ENCODE data around the gene RPS17.
"Not testable (repeated sequence)": the region's sequence is repeated elsewhere in the genome, so short reads cannot be mapped to it uniquely, and the experiment has no call there.

Gene RPS17

DNA sequence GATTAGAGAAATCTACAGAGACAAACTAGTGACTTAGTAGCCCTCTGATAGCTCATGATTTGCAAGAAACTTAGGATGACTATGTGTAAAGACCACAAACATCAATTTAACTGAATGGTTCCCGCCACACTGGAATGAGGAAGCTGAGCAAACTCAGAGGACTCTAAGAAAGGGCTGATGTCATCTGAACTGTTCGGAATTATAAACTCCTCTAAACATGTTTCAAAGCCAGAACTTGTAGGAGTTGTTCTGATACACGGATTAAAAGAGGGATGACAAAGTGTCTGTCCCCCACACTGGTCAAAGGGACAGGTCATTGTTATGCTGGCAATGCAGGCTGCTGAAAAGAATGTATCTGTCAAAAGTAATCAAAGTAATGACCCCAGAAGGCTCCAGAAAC, 34.4 kb downstream of the RPS17 start:
- DNase-seq, result not testable (repeated sequence)

- DNase-seq, result not testable (repeated sequence)
These were observed 36.2 kb downstream of the RPS17 start for GRCh38 chr15:82504074-82504473.

DNA sequence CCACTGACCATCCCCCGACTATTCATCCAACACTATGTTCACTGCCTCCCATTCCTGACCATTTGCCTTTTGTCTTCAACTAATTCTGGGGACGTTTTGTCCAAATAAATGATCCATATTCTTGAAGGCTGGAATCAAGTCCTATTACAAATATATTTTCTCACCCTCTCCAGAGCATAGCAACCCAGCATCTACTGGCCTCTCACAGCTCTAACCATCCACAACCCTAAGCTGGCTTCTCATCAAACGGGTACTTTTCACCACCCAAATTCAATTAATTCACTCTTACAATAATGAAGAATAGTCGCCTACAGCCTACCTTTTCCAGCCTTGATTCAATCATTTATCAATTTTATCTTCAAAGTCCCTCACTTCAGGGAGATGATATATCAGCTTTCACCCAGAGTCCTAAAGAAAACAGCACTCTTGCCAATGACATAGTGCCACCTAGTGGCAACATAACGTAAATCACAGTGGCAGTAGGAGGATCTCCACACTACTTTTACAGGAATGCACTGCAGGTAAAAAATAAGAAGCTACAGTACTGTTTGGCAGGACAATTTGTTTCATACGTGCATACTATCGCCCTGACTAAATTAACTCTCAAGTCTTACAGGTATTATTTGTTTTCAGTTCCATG, 37.4 kb downstream of the RPS17 start:
- DNase-seq, result not testable (repeated sequence)

GRCh38 chr15:82500772-82501171, 39.5 kb downstream of the RPS17 start:
- DNase-seq, result not testable (repeated sequence)

GRCh38 chr15:82497978-82498377, 42.3 kb downstream of the RPS17 start:
- DNase-seq, result not testable (repeated sequence)

- DNase-seq, result not testable (repeated sequence)
These were observed 52.0 kb downstream of the RPS17 start for GRCh38 chr15:82488250-82488649.

- DNase-seq, result not testable (repeated sequence)
These were observed 53.2 kb downstream of the RPS17 start for GRCh38 chr15:82487045-82487444.

Measured in NCI-H1105 treated with DMSO at 0.1 percent for 48 hours (cell line).